PC-3 (cell line): Measurements from ENCODE around the gene ANKHD1.

ENCODE experiments used
- EZH2 ChIP-seq: fragments of 300-600 bp; sonication (generic); IDR thresholded peaks from one replicate; pipeline ENCODE4 v1.6.1; 2017; ENCODE audit warnings: antibody characterized with exemption, mild to moderate bottlenecking, low read length; ENCODE audit not compliant: unreplicated experiment
- EZH2phosphoT487 ChIP-seq: fragments of 300-600 bp; sonication (generic); IDR thresholded peaks from 2 replicates; pipeline ENCODE4 v1.6.1; 2018; ENCODE audit warnings: mild to moderate bottlenecking, antibody characterized with exemption, low read length, borderline replicate concordance
- TF ChIP-seq, protein P1 (sequence below): fragments of 300-600 bp; sonication (generic); conservative IDR thresholded peaks from 2 replicates; pipeline ENCODE4 v1.5.1; 2017; ENCODE audit warnings: antibody characterized with exemption, low read depth, mild to moderate bottlenecking, low read length

- TF ChIP-seq, protein P1, sequence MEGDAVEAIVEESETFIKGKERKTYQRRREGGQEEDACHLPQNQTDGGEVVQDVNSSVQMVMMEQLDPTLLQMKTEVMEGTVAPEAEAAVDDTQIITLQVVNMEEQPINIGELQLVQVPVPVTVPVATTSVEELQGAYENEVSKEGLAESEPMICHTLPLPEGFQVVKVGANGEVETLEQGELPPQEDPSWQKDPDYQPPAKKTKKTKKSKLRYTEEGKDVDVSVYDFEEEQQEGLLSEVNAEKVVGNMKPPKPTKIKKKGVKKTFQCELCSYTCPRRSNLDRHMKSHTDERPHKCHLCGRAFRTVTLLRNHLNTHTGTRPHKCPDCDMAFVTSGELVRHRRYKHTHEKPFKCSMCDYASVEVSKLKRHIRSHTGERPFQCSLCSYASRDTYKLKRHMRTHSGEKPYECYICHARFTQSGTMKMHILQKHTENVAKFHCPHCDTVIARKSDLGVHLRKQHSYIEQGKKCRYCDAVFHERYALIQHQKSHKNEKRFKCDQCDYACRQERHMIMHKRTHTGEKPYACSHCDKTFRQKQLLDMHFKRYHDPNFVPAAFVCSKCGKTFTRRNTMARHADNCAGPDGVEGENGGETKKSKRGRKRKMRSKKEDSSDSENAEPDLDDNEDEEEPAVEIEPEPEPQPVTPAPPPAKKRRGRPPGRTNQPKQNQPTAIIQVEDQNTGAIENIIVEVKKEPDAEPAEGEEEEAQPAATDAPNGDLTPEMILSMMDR = no peak
- TF ChIP-seq EZH2phosphoT487 = no peak
- no peak for TF ChIP-seq EZH2
Measured at GRCh38 chr5:140550147-140551079, 148.8 kb downstream of the ANKHD1 start.
